HepG2 (cell line): Measurements from ENCODE around the gene CFAP43. TPM values are rescaled to one million over a fixed set of nuclear protein-coding genes. Genes with fewer than 3 reads are reported as not detected.

Experiments used
- BRD4 ChIP-seq: sonication (generic); formaldehyde crosslinking; IDR thresholded peaks from 2 replicates; pipeline ENCODE4 v1.4.0; 2020; ENCODE audit warnings: missing genetic modification reagents
- CCDC6 ChIP-seq: sonication (generic); formaldehyde crosslinking; IDR thresholded peaks from 2 replicates; pipeline ENCODE4 v1.8.1; 2022; ENCODE audit warnings: mild to moderate bottlenecking, missing genetic modification reagents, moderate library complexity
- EEA1 ChIP-seq: sonication (generic); formaldehyde crosslinking; IDR thresholded peaks from 2 replicates; pipeline ENCODE4 v1.5.1; 2020; ENCODE audit warnings: mild to moderate bottlenecking, missing genetic modification reagents, borderline replicate concordance
- GZF1 ChIP-seq: sonication (generic); formaldehyde crosslinking; IDR thresholded peaks from 2 replicates; pipeline ENCODE4 v1.5.1; 2020; ENCODE audit warnings: mild to moderate bottlenecking, missing genetic modification reagents
- HBP1 ChIP-seq: IDR thresholded peaks from 2 replicates; pipeline ENCODE4 v1.6.1; 2016; ENCODE audit warnings: low read depth, control low read depth
- KDM6A ChIP-seq: IDR thresholded peaks from 2 replicates; pipeline ENCODE4 v1.6.1; 2016; ENCODE audit warnings: low read depth
- NFRKB ChIP-seq: fragments of 450-650 bp; IDR thresholded peaks from 2 replicates; pipeline ENCODE4 v1.6.1; 2017
- PLRG1 ChIP-seq: fragments of 450-650 bp; conservative IDR thresholded peaks from 2 replicates; pipeline ENCODE4 v1.6.1; 2016
- SOX13 ChIP-seq, 3 experiments: fragments of 450-650 bp in 1 of 3; sonication (generic) in 1 of 3; formaldehyde crosslinking in 1 of 3; IDR thresholded peaks in 2 of 3; conservative IDR thresholded peaks in 1 of 3; 2 replicates each; pipeline versions ENCODE4 v1.5.0 to v1.6.1; 2016 to 2020; ENCODE audit warnings: antibody characterized with exemption in 1 of 3, mild to moderate bottlenecking in 1 of 3, missing compliant biosample characterization in 1 of 3, missing genetic modification reagents in 1 of 3, moderate library complexity in 1 of 3
- ZBTB4 ChIP-seq: sonication (generic); formaldehyde crosslinking; IDR thresholded peaks from 2 replicates; pipeline ENCODE4 v1.4.0; 2020; ENCODE audit warnings: missing genetic modification reagents, mild to moderate bottlenecking, borderline replicate concordance
- ZNF232 ChIP-seq: sonication (generic); formaldehyde crosslinking; IDR thresholded peaks from 2 replicates; pipeline ENCODE4 v1.4.0; 2020; ENCODE audit warnings: missing genetic modification reagents, borderline replicate concordance
- ZNF234 ChIP-seq: sonication (generic); formaldehyde crosslinking; conservative IDR thresholded peaks from 2 replicates; pipeline ENCODE4 v1.5.1; 2020; ENCODE audit warnings: mild to moderate bottlenecking, missing genetic modification reagents
- ZNF432 ChIP-seq: sonication (generic); formaldehyde crosslinking; IDR thresholded peaks from 2 replicates; pipeline ENCODE4 v1.5.0; 2020; ENCODE audit warnings: missing genetic modification reagents, mild to moderate bottlenecking, borderline replicate concordance
- ZNF496 ChIP-seq: sonication (generic); formaldehyde crosslinking; IDR thresholded peaks from 2 replicates; pipeline ENCODE4 v1.8.1; 2023; ENCODE audit warnings: mild to moderate bottlenecking, moderate library complexity, missing genetic modification reagents; ENCODE audit not compliant: insufficient replicate concordance
- ZNF672 ChIP-seq: sonication (generic); formaldehyde crosslinking; IDR thresholded peaks from 2 replicates; pipeline ENCODE4 v1.8.1; 2022; ENCODE audit warnings: missing genetic modification reagents
- ZNF713 ChIP-seq: sonication (generic); formaldehyde crosslinking; IDR thresholded peaks from 2 replicates; pipeline ENCODE4 v1.4.0; 2020; ENCODE audit warnings: mild to moderate bottlenecking, missing genetic modification reagents
- ZSCAN20 ChIP-seq: sonication (generic); formaldehyde crosslinking; IDR thresholded peaks from 2 replicates; pipeline ENCODE4 v1.4.0; 2020; ENCODE audit warnings: missing genetic modification reagents, mild to moderate bottlenecking, borderline replicate concordance
- ZSCAN30 ChIP-seq: sonication (generic); formaldehyde crosslinking; IDR thresholded peaks from 2 replicates; pipeline ENCODE4 v1.5.0; 2020; ENCODE audit warnings: mild to moderate bottlenecking, missing genetic modification reagents
- polyA plus RNA-seq, 8 experiments: library from polyadenylated mRNA; depleted of rRNA in 3 of 8; stranded (reverse) in 7 of 8; unstranded in 1 of 8; fragments of >200 nt; fragmentation: Illumina TruSeq in 4 of 8; extraction: Trizol in 4 of 8; gene quantifications; 2 replicates each; pipeline versions ENCODE4 v1.2.1 to v1.2.3, GENCODE V29; 2011 to 2016; ENCODE audit warnings: low read depth in 4 of 8, missing spikeins in 1 of 8, mixed read lengths in 1 of 8; ENCODE audit not compliant: insufficient read depth in 1 of 8
- total RNA-seq, 5 experiments: library from RNA; depleted of rRNA; stranded (reverse); fragments of >200 nt; fragmentation: Illumina TruSeq; extraction: Trizol; gene quantifications; 2 replicates each; pipeline ENCODE4 v1.2.3, GENCODE V29; 2016; ENCODE audit warnings: low read depth in 1 of 5
- TF ChIP-seq, protein P1 (sequence below): sonication (generic); formaldehyde crosslinking; IDR thresholded peaks from 2 replicates; pipeline ENCODE4 v1.4.0; 2020; ENCODE audit warnings: missing genetic modification reagents
- TF ChIP-seq, protein P2 (sequence below): sonication (generic); formaldehyde crosslinking; IDR thresholded peaks from 2 replicates; pipeline ENCODE4 v1.4.0; 2020; ENCODE audit warnings: missing genetic modification reagents

CFAP43 gene
- total and polyA plus RNA-seq, 2 of the 13 experiments (the other 11 are each of a cell fraction or from before 2014, with no cell fraction given) = 0.24 to 0.38 TPM

GRCh38 chr10:104231784-104232612 is at the start of gene CFAP43 (continued):
- no peak for TF ChIP-seq ZSCAN20 (CRISPR knock-in tag)
- TF ChIP-seq, protein P1, sequence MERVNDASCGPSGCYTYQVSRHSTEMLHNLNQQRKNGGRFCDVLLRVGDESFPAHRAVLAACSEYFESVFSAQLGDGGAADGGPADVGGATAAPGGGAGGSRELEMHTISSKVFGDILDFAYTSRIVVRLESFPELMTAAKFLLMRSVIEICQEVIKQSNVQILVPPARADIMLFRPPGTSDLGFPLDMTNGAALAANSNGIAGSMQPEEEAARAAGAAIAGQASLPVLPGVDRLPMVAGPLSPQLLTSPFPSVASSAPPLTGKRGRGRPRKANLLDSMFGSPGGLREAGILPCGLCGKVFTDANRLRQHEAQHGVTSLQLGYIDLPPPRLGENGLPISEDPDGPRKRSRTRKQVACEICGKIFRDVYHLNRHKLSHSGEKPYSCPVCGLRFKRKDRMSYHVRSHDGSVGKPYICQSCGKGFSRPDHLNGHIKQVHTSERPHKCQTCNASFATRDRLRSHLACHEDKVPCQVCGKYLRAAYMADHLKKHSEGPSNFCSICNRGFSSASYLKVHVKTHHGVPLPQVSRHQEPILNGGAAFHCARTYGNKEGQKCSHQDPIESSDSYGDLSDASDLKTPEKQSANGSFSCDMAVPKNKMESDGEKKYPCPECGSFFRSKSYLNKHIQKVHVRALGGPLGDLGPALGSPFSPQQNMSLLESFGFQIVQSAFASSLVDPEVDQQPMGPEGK (CRISPR knock-in tag) = peak; percentile 59
- no peak for TF ChIP-seq SOX13 (IDR thresholded peaks at IDR 0.05)
- 0 out of 4 replicates have a peak, but pooled peaks of 1 of the 2 experiments have one; percentile 16 for TF ChIP-seq SOX13 (CRISPR knock-in tag; conservative IDR thresholded peaks at IDR 0.05 in 1 of 2, IDR thresholded peaks at IDR 0.05 in 1 of 2)
- 0 out of 2 replicates have a peak, but pooled peaks have one; percentile 47 for TF ChIP-seq ZNF713 (CRISPR knock-in tag)
- TF ChIP-seq ZNF672 = no peak
- no peak for TF ChIP-seq NFRKB
- 0 out of 2 replicates have a peak, but pooled peaks have one; percentile 4 for TF ChIP-seq CCDC6 (CRISPR knock-in tag)
- TF ChIP-seq KDM6A = no peak
- TF ChIP-seq ZSCAN30 (CRISPR knock-in tag) = no peak
- TF ChIP-seq, protein P2, sequence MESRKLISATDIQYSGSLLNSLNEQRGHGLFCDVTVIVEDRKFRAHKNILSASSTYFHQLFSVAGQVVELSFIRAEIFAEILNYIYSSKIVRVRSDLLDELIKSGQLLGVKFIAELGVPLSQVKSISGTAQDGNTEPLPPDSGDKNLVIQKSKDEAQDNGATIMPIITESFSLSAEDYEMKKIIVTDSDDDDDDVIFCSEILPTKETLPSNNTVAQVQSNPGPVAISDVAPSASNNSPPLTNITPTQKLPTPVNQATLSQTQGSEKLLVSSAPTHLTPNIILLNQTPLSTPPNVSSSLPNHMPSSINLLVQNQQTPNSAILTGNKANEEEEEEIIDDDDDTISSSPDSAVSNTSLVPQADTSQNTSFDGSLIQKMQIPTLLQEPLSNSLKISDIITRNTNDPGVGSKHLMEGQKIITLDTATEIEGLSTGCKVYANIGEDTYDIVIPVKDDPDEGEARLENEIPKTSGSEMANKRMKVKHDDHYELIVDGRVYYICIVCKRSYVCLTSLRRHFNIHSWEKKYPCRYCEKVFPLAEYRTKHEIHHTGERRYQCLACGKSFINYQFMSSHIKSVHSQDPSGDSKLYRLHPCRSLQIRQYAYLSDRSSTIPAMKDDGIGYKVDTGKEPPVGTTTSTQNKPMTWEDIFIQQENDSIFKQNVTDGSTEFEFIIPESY (CRISPR knock-in tag) = no peak
- no peak for TF ChIP-seq ZBTB4
- peak; percentile 36; the same call in 1 of the 2 replicates for TF ChIP-seq BRD4 (CRISPR knock-in tag)
- TF ChIP-seq ZNF432 (CRISPR knock-in tag) = no peak
- TF ChIP-seq ZNF234 = no peak
- TF ChIP-seq ZNF232 = no peak
- TF ChIP-seq HBP1 (CRISPR knock-in tag) = no peak
- TF ChIP-seq EEA1 (CRISPR knock-in tag) = no peak; the same call in 1 of the 2 replicates
- 0 out of 2 replicates have a peak, but pooled peaks have one; percentile 61 for TF ChIP-seq GZF1 (CRISPR knock-in tag)
- no peak for TF ChIP-seq ZNF496 (CRISPR knock-in tag)
- TF ChIP-seq PLRG1 = no peak
